NCI-H1694 treated with DMSO at 0.1 percent for 48 hours (cell line): ENCODE data around the gene ANKRD55.

Experiments used
- DNase-seq: peaks from one replicate; lab custom pipeline; 2025; lab: John Stamatoyannopoulos, UW

ANKRD55 gene

DNA sequence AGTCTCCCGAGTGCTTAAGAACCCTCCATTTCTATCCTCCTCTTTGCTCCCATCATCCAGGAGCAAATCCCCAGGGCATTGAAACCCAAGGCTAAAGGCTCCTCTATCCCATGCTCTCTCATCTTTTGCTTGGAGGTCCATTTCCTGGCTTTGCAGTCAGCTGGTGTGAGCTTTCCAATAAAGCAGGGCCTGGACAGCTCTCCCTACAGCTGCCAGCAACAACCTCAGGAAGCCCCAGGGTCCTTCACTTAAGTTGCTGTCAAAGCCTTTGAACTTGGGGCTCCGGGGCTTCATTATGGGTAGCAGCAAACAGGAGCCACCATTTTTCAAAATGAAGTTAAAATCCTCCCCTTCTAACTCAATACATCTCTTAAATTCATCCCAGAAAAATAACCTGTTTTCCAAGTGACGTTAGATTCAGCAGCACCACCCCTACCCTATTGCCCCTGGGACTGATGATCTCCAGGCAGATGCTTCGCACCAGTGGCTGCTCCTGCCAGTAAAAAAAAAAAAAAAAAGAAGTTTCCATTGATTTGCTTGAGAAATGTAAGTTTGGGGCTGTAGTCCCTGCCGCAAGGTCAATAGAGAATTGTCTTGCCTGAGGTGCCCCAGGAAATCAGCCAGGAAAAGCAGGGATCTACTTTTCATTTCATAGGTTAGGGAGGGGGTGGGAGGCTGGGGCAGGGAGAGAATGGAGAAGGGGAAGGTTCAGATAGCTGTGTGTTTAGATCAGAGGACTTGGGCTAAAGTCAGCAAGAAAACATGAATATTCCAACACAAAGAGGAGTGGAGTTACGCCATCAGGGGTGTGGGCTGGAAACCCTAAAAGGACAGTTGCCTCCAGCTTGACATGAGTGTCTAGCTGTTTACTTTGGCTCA is 154.6 kb downstream of the ANKRD55 start:
- no peak for DNase-seq

DNA sequence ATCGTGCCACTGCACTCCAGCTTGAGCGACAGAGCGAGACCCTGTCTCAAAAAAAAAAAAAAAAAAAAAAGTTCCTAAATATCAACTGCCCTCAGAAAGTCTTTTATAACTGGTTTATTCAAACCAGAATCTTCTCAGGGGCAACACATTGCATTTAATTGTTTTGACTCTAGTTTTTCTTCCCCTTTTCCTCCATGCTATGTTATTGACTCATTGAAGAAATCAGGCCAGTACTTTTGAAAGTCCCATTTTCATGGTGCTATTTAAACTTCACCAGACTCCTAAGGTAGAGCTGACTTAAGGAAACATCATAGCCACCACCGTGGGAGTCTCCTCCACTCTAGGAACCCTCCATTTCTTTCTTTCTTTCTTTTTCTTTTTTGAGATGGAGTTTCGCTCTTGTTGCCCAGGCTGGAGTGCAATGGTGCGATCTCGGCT is 155.3 kb downstream of the ANKRD55 start:
- no peak for DNase-seq

DNA sequence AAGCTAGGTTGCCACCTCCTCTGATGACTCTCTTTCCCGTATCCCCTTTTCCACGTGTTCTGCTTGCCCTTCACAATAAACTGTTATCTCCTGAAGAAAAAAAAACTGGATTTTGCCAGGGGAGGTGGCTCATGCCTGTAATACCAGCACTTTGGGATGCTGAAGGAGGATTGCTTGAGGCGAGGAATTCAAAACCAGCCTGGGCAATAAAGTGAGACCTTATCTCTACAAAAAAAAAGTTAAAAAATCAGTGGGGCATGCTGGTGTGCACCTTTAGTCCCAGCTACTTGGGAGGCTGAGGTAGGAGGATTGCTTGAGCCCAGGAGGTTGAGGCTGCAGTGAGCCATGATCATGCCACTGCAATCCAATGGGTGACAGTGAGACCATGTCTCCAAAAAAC is 156.6 kb downstream of the ANKRD55 start:
- DNase-seq, result no peak

DNA sequence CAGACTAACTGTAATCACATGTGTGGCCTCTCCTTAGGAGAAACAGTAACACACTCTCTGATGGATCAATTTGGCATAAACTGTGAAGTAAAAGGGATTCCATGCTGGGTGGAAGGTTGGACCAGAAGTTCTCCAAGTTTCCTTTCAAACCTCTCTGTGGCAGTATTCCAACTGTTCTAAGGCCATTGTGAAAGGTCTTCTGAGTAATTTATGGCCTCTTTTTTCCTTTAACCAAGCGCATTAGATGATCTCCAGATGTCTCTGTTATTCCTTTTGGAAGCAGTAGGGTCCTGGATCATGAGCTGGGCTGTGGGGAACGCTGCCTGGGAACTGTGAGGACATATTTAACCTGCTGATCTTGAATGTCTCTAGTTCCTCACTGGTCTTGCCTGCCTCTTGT is 157.8 kb downstream of the ANKRD55 start:
- no peak for DNase-seq

DNA sequence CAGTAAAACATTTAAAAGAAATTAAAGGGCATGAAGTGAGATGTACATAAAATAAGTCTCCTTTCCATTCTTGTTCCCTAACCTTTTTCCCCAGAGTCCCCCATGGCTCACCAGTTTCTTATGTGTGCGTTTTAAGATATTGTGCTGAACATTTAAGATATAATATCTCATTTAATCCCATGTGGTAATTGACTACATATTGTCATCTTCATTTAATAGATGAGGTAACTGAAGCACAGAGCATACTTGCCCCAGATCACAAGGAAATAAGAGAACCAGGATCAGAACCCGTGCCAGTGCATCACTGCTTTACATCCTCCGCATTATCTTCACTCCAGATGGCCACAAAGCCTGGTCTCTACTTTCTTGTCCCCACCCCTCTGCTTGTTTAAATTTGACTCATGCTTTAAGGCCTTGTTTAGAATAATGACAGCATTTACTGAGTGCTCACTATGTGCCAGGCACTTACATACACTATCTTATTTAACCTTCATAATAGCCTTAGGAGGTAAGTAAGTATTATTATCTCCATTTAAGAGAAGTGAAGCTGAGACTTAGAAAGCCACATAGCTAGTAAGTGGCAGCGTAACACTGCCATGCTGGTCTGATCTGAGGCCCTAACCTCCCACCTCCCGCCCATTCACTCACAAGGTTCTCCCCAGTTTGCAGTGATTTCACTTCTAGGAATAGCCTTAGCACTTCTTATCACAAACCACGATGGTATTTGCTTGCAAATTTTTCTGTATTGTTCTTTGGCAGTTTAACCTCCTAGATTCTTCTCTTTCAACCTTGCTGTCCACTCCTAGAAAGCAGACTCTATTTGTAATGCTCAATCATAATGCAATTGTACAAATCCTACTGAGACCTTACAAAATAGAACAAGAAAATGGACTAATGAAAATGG is 160.0 kb downstream of the ANKRD55 start:
- no peak for DNase-seq

DNA sequence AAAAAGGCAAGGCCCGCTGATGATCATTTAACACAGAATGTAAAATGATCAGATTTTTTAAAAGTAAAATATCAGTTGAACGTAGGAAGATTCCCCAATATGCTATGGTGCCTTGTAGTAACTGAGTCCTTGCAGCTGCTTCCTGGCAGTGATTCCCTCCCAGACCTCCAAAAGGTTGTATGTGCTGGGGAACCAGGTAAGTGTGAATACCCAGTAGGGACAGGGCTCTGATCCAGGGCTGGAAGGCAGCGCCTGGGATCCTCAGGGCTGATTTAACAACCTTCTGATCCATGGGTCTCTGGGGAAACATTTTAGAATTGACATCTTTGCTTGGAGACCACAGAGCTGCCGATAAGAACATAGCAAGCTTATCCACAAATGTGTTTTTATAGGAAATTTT is 161.7 kb downstream of the ANKRD55 start:
- DNase-seq, result no peak

DNA sequence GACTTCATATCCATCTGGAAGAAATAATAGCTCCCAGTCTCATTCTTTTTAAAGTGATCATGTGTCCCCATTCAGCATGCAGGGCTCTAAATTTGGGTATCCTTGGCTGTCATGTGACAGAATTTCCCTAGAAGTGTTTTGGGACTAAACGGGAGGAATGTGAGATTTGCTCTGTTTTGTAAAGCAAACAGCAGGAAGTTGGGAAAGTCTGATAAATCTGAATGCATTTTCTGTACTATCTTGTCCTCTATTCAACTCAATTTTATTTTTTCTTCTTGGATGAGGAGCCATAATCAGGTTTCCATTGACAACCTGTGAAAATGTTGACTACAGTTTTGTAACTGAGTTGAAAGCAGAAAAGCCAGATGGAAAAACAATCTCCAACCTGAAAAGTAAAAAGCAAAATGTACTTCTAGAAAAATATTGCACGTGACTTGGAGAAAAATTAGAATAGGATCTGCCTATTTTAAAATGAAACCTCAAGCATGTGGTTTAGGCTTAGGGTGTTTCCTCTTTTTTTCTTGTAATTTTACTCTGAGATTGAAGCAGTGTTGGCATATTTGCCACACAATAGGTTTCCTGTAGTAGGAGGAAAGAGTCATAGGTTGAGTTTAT is 162.2 kb downstream of the ANKRD55 start:
- DNase-seq, result no peak

DNA sequence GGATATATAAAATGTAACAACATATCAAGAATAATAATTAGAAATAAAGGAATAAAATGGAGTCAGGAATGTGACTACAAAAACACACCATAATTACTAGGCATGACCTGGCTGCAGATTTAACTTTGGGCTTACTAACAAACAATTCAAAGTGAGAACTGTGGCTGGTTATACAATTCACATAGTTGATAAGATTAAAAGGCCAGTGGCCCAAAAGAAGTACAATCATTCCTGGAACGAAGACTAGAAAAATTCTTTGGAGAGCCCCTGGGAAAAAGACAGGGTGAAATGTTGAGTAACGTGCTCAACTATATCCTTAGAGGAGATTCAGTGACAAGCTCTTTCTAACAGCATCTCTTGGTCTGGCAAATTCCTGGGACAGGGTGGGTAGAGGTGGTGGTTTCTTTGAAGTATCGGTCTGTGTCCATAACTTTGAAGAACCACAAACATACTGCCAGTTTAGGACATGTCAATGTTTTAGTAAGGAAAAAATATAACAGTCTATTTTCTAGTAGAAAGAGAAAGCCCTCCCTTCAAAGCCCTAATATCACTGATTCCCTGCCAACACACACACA is 163.4 kb downstream of the ANKRD55 start:
- DNase-seq, result no peak

DNA sequence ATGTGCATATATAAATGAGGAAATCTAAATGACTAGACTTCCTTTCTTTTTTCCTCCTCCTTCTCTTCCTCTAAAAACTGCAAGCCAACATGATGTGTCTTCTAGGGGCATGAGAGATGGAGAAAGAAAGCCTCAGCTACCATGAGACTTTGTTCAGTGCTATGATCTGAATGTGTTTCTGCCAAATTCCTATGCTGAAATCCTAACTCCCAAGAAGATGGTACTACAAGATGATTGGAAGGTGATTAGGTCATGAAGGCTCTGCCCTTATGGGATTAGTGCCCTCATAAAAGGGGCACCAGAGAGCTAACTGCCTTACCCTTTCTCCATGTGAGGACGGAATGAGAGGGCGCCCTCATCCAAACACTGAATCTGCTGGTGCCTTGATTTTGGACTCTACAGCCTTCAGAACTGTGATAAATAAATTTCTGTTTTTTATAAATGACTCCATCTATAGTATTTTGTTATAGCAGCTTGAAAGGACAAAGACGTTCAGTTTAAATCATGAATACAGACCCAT is 166.1 kb downstream of the ANKRD55 start:
- DNase-seq, result no peak

DNA sequence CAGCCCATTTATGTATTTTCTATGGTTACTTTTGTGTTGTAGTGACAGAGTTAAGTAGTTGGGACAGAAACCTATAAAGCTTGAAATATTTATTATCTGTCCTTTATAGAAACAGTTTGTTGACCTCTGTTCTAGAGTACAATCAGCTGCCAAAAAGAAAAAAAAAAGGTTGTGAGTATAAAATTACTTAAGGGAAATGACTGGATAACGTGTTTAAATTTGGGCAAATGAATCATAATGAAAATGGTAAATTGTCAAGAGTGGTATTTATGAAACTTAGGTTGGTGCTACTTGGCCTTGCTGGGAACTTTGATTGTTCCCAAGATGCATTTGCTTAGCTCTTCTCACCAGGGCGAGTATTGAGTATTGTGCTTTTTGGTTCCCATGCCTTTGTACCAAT is 168.1 kb downstream of the ANKRD55 start:
- DNase-seq, result no peak

DNA sequence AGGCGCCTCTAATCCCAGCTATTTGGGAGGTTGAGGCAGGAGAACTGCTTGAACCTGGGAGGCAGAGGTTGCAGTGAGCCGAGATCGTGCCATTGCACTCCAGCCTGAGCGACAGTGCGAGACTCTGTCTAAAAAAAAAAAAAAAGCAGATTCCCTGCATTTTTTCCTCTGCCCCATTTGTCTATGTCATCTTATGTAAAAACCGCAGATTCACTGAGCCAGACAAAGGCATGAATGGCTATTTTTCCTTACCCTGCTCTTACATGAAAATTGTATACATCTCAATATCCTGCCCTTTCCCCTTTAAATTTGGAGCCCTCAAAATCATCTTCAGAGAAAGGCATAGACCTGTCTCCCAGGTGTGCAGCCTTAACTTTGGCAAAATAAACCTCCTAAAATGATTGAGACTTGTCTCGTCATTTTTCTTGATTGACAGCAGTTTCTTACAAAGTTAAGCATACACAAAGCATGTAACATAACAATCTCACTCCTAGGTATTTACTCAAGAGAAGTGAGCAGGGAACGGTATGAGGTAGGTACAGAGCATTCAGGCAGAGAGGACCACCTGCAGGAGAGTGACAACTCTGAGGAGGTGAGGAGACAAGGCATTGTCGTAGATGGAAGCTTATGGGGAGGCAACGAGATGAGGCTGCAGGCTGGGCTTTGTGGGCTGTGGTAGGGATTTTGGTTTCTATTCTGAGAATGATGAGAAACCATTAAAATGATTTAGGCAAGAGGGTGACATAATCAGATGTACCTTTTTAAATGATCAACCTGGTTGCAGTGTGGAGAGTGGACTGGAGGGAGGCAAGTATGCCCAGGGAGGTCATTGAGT is 172.6 kb downstream of the ANKRD55 start:
- no peak for DNase-seq

DNA sequence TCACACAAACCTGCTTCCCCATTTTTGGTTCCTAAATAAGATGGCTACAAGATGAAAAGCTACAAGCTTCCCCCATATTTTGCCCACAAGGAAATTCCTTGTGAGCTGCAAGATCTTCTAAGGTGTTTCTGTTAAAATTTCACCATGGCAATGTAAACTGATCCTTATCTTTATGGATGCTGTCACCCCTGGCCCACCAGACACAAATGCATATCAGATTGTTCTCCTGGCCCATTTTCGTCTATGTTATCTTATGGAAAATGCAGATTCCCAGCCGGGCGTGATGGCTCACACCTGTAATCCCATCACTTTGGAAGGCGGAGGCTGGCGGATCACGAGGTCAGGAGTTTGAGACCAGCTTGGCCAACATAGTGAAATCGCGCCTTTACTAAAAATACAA is 173.3 kb downstream of the ANKRD55 start:
- no peak for DNase-seq

DNA sequence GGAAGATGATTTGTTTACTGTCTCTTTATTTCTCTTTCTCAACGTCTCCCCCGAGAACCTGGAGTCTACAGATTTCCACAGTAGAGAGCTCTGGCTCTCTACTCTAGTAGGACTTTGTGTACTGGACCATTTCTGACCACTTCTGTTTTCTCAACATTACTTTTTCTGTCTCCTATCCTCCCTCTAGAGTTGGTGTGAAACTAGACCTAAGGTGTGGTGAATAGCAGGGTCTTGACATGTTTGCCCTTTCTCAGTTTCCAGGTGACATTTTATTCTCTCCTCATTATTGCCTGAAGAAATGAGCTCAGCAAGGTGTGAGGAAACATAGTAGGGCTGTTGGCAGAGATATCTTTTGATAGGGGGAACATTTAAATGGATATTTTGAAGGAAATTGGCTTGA is 176.3 kb downstream of the ANKRD55 start:
- DNase-seq, result no peak

DNA sequence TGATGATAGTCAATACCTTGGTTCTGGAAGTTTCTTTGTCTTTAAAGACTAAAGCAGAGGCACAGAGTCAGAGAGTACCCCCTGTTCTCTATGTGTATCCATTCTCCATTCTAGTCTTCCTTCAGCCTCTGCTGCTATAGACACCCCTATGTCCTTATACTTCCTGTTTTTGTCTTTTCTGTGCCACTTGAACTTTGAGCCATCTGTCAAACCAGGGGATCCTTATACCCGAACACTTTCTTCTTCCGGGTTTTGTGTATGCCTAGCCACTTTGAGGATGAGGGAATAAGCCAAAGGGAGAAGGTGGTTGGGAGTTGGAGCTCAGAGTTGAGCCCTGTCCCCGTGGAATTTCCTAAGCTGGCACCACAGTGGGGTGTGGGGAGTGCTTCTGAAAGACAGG is 177.3 kb downstream of the ANKRD55 start:
- DNase-seq, result no peak

DNA sequence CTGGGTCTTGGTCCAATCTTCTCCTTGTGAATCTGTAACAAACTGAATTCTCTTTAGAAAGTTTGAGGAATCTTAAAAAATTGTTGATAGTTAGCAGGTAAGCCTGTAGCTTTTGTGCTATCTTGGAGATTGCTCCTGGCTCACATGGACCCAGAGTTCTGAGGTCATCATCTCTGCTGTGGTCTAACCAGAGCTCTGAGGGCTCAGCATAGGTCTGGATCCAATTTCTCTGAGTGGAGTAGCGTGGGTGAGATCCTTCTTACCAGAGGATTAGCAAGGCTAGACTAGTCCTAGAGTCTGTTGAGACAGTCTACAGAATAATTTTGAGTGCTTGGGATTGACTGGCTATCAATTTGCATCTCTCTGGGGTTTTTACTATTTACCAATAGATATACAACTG is 177.8 kb downstream of the ANKRD55 start:
- DNase-seq, result no peak

DNA sequence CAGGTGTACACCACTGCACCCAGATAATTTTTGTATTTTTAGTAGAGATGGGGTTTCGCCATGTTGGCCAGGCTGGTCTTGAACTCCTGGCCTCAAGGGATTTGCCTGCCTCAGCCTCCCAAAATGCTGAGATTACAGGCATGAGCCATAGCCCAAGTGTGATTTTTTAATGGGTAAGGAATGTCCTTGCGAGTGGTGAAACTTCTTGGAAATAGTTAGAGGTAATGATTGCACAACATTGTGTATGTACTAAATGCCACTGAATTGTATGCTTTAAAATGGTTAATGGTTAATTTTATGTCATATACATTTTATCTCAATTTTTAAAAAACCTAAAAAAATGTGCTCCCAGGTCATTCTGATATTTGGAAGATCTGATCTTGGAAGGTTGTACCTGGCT is 178.5 kb downstream of the ANKRD55 start:
- no peak for DNase-seq

DNA sequence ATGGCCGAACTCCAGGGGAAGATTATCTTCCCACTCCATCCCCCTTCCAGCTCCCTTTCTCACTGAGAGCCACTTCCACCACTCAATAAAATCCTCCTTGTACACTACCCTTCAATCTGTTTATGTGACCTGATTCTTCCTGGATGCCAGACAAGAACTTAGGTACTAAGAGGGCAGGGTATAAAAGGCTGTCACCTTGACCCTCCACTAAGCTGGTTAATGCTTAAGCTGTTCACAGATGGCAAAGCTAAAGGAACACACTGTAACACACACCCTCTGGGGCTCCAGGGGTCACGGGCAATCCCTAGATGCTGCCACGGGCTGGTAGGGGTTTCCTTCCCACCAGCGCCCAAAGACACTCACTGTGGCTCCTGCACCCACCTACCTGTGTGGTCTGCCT is 179.8 kb downstream of the ANKRD55 start:
- no peak for DNase-seq

DNA sequence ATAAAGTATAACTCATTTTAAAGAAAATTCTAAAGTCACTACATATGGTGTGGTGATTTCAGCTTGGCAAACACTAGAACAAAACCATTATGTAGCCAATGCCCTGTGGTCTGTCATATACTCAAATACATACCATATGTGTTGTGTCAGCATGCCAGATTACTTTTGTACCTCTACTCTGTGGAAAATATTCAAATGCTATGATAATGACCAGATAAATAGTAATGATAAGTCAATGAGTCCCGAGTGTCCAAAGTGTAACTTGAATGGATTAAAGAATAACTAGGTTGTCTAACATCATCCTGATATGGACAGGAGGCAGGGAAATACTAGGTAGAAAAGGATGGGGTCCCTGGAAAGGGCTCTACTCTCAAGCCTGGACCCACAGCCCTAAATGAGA is 180.4 kb downstream of the ANKRD55 start:
- no peak for DNase-seq

DNA sequence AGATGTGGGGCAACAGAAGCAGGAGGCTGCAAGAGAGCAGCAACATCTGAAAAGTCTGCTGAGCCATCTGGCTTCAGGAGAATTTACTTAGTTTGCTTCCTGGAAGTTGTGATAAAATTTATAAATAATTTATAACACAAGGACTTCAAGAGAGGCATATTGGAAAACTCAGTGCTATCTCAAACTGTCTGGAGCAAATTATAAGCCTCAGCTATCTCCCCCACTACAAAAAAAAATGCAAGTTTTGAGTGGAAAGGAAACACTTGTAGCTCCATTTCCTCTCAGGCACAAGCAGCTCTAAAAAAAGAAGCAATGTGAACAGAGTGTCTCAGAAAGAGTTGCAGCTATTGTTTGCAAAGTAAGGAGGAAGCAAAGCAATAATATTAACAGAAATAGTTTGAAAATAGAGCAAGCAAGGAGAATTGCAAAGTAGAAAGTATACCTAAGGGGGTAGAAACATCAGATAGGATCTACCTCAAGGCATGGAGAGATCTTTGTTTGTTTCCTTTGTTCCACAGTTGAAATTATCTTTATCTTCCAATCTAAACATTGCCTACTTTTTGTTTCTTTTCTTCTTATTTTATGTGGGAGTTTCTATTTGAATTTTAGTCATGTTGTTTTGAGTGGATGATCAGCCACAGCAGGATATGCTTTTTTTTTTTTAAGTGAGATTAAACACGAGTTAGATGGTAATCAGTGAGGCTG is 182.4 kb downstream of the ANKRD55 start:
- no peak for DNase-seq
